Measurements from ENCODE around the gene C19orf47. TPM values are rescaled to one million over a fixed set of nuclear protein-coding genes. Genes with fewer than 3 reads are reported as not detected.
A peak's percentile ranks its signal among the peaks of the same experiment; 100 is the strongest.

The C19orf47 gene, protein sequence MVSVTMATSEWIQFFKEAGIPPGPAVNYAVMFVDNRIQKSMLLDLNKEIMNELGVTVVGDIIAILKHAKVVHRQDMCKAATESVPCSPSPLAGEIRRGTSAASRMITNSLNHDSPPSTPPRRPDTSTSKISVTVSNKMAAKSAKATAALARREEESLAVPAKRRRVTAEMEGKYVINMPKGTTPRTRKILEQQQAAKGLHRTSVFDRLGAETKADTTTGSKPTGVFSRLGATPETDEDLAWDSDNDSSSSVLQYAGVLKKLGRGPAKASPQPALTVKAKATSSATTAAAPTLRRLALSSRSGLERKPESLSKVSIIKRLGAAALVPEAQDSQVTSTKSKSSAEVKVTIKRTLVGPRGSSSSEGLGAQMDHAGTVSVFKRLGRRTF
- 7.3 TPM for total RNA-seq
- 13.9 TPM for polyA plus RNA-seq
- long read RNA-seq, donor 1, result 0 reads
- long read RNA-seq, donor 2, partial matches to known transcripts, result 0 of 2 reads
- long read RNA-seq, donor 2, other reads (novel, unspliced or antisense), result 0 of 2 reads
- long read RNA-seq, donor 3, partial matches to known transcripts, result 100 of 108 reads
- long read RNA-seq, donor 3, other reads (novel, unspliced or antisense), result 6 of 108 reads
- long read RNA-seq, donor 4, partial matches to known transcripts, result 0 of 1 reads
- long read RNA-seq, donor 4, other reads (novel, unspliced or antisense), result 0 of 1 reads
- long read RNA-seq, donor 5, partial matches to known transcripts, result 0 of 1 reads
- long read RNA-seq, donor 5, other reads (novel, unspliced or antisense), result 0 of 1 reads
- long read RNA-seq, donor 6, partial matches to known transcripts, result 87 of 87 reads
- long read RNA-seq, donor 6, other reads (novel, unspliced or antisense), result 0 of 87 reads
- long read RNA-seq, donor 7, result 0 reads
- long read RNA-seq, donor 8, partial matches to known transcripts, result 0 of 1 reads
- long read RNA-seq, donor 8, other reads (novel, unspliced or antisense), result 0 of 1 reads
- long read RNA-seq, donor 9, result 0 reads
- long read RNA-seq, donor 10, partial matches to known transcripts, result 82 of 83 reads
- long read RNA-seq, donor 10, other reads (novel, unspliced or antisense), result 0 of 83 reads

DNA sequence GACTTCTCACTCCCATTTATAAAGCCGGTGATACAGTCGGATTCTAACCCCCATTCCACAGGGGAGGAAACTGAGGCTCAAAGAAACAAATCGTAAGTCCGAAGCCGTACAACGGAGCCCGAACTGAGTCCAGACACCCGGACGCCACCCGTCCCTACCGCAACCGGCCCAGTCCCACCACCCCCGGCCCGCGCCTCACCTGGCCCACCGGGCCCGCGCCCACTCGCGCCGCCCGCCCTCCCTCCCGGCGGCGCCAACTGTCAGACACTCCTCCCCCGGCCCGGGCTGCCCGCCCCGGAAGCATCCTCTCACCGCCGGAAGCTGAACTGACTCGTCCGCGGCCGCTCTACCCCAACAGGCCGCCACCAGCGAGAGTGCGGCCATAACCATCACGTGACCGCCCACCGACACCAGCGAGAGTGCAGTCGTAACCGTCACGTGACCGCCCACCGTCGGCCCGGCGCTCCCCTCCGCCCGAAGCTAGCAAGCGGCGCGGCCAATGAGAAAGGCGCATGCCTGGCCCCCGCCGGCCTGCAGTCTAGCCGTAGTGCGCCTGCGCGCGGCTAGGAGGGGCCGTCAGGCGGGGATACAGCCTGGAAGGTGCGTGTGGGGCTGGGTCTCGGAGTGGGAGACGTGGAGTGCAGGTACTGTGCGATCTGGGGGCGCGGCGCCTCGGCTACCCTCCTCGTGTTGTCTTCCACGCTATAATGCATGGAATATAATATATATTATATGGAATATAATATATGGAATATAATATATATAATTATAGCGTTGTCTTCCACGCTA lies at the start of gene C19orf47, which contains the start of gene PLD3:
C19orf47 (minus strand) TSS at position 273 of the 789 bp plus-strand sequence. CDS start 6,540 bp downstream, outside the sequence.
PLD3 (plus strand) TSS at position 571 of the 789 bp plus-strand sequence. CDS start 17,789 bp downstream, outside the sequence.
- H3K27me3 ChIP-seq (ENCODE audit: control insufficient read depth in 2 of 2, insufficient read depth in 1 of 2, low read length in 1 of 2), result no peaks in the 10 kb centered on the region
- peak within 1 kb of the TSS; percentile 66 to 76 for H3K4me3 ChIP-seq (ENCODE audit: low read length in 2 of 2)
- WGBS, result under 1% methylated on average over 77 of the region's 77 CpGs
- peaks cover 7 to 13% of the 10 kb centered on the region in 2 donors for H3K4me1 ChIP-seq (ENCODE audit: control insufficient read depth in 2 of 2, insufficient read depth in 2 of 2, low read length in 2 of 2)
- H3K9me3 ChIP-seq (ENCODE audit: control insufficient read depth in 2 of 2, insufficient read depth in 1 of 2, low read length in 1 of 2), result no peaks in the 10 kb centered on the region
- peak; percentile 91 to 99 (median 97) for DNase-seq (ENCODE audit: low read depth in 6 of 9, low spot score in 9 of 9)
- H3K27ac ChIP-seq (ENCODE audit: low read depth in 1 of 2, low read length in 1 of 2), result peak within 1 kb of the TSS; percentile 82
- H3K36me3 ChIP-seq (ENCODE audit: control insufficient read depth in 2 of 2, insufficient read depth in 2 of 2, low read length in 1 of 2), result peaks cover 0 to 3% of the 10 kb centered on the region in 2 donors

- no peak overlapping the region for H3K27ac ChIP-seq (ENCODE audit: low read depth in 1 of 2, low read length in 1 of 2)
- no peak overlapping the region for H3K4me3 ChIP-seq (ENCODE audit: low read length in 2 of 2)
- WGBS, result 97% methylated on average over 22 of the region's 22 CpGs
- no peaks in the 10 kb centered on the region for H3K9me3 ChIP-seq (ENCODE audit: control insufficient read depth in 2 of 2, insufficient read depth in 1 of 2, low read length in 1 of 2)
- DNase-seq (ENCODE audit: low read depth in 6 of 9, low spot score in 9 of 9), result no peak
- H3K36me3 ChIP-seq (ENCODE audit: control insufficient read depth in 2 of 2, insufficient read depth in 2 of 2, low read length in 1 of 2), result no peaks in the 10 kb centered on the region
- H3K27me3 ChIP-seq (ENCODE audit: control insufficient read depth in 2 of 2, insufficient read depth in 1 of 2, low read length in 1 of 2), result peaks cover 3 to 15% of the 10 kb centered on the region in 2 donors
- H3K4me1 ChIP-seq (ENCODE audit: control insufficient read depth in 2 of 2, insufficient read depth in 2 of 2, low read length in 2 of 2), result peaks cover 0 to 7% of the 10 kb centered on the region in 2 donors
These were observed 49.3 kb upstream of the C19orf47 start for GRCh38 chr19:40397568-40397906.

GRCh38 chr19:40396886-40397567 lies 48.8 kb upstream of the C19orf47 start:
- Histone ChIP-seq H3K27ac (ENCODE audit: low read depth in 1 of 2, low read length in 1 of 2) (no peak overlapping the region), H3K27me3 (ENCODE audit: control insufficient read depth in 2 of 2, insufficient read depth in 1 of 2, low read length in 1 of 2) (peaks cover 3 to 15% of the 10 kb centered on the region in 2 donors), H3K4me1 (ENCODE audit: control insufficient read depth in 2 of 2, insufficient read depth in 2 of 2, low read length in 2 of 2) (peaks cover 0 to 7% of the 10 kb centered on the region in 2 donors), H3K36me3 (ENCODE audit: control insufficient read depth in 2 of 2, insufficient read depth in 2 of 2, low read length in 1 of 2) (no peaks in the 10 kb centered on the region), H3K4me3 (ENCODE audit: low read length in 2 of 2) (no peak overlapping the region), H3K9me3 (ENCODE audit: control insufficient read depth in 2 of 2, insufficient read depth in 1 of 2, low read length in 1 of 2) (no peaks in the 10 kb centered on the region)
- 93% methylated on average over 20 of the region's 20 CpGs for WGBS
- no peak for DNase-seq (ENCODE audit: low read depth in 6 of 9, low spot score in 9 of 9)

DNA sequence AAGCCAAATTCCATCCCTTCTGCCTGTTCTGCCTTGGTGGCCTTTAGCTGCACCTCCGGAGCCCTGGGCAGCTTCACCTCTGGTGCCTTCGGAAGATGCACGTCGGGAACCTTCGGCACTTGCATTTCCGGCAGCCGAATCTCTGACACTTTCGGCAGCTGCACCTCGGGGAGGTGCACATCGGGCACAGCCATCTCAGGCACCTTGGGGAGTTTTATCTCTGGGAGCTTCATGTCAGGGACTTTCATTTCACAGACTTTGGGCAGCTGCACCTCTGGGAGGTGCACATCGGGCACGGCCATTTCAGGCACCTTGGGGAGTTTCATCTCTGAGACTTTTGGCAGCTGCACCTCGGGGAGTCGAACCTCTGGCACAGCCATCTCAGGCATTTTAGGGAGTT lies 47.8 kb upstream of the C19orf47 start:
- Histone ChIP-seq H3K27me3 (ENCODE audit: control insufficient read depth in 2 of 2, insufficient read depth in 1 of 2, low read length in 1 of 2) (peaks cover 3 to 15% of the 10 kb centered on the region in 2 donors), H3K4me1 (ENCODE audit: control insufficient read depth in 2 of 2, insufficient read depth in 2 of 2, low read length in 2 of 2) (peaks cover 0 to 7% of the 10 kb centered on the region in 2 donors), H3K4me3 (ENCODE audit: low read length in 2 of 2) (no peak overlapping the region), H3K9me3 (ENCODE audit: control insufficient read depth in 2 of 2, insufficient read depth in 1 of 2, low read length in 1 of 2) (no peaks in the 10 kb centered on the region), H3K36me3 (ENCODE audit: control insufficient read depth in 2 of 2, insufficient read depth in 2 of 2, low read length in 1 of 2) (no peaks in the 10 kb centered on the region), H3K27ac (ENCODE audit: low read depth in 1 of 2, low read length in 1 of 2) (no peak overlapping the region)
- 96% methylated on average over 14 of the region's 14 CpGs for WGBS
- no peak for DNase-seq (ENCODE audit: low read depth in 6 of 9, low spot score in 9 of 9)

- H3K27me3 ChIP-seq (ENCODE audit: control insufficient read depth in 2 of 2, insufficient read depth in 1 of 2, low read length in 1 of 2), result peaks cover 3 to 15% of the 10 kb centered on the region in 2 donors
- H3K4me3 ChIP-seq (ENCODE audit: low read length in 2 of 2), result no peak overlapping the region
- H3K4me1 ChIP-seq (ENCODE audit: control insufficient read depth in 2 of 2, insufficient read depth in 2 of 2, low read length in 2 of 2), result peaks cover 0 to 7% of the 10 kb centered on the region in 2 donors
- no peak for DNase-seq (ENCODE audit: low read depth in 6 of 9, low spot score in 9 of 9)
- H3K36me3 ChIP-seq (ENCODE audit: control insufficient read depth in 2 of 2, insufficient read depth in 2 of 2, low read length in 1 of 2), result no peaks in the 10 kb centered on the region
- H3K9me3 ChIP-seq (ENCODE audit: control insufficient read depth in 2 of 2, insufficient read depth in 1 of 2, low read length in 1 of 2), result no peaks in the 10 kb centered on the region
- WGBS, result 84% methylated on average over 13 of the region's 13 CpGs
- no peak overlapping the region for H3K27ac ChIP-seq (ENCODE audit: low read depth in 1 of 2, low read length in 1 of 2)
These were observed 46.6 kb upstream of the C19orf47 start for GRCh38 chr19:40394816-40395210.

DNA sequence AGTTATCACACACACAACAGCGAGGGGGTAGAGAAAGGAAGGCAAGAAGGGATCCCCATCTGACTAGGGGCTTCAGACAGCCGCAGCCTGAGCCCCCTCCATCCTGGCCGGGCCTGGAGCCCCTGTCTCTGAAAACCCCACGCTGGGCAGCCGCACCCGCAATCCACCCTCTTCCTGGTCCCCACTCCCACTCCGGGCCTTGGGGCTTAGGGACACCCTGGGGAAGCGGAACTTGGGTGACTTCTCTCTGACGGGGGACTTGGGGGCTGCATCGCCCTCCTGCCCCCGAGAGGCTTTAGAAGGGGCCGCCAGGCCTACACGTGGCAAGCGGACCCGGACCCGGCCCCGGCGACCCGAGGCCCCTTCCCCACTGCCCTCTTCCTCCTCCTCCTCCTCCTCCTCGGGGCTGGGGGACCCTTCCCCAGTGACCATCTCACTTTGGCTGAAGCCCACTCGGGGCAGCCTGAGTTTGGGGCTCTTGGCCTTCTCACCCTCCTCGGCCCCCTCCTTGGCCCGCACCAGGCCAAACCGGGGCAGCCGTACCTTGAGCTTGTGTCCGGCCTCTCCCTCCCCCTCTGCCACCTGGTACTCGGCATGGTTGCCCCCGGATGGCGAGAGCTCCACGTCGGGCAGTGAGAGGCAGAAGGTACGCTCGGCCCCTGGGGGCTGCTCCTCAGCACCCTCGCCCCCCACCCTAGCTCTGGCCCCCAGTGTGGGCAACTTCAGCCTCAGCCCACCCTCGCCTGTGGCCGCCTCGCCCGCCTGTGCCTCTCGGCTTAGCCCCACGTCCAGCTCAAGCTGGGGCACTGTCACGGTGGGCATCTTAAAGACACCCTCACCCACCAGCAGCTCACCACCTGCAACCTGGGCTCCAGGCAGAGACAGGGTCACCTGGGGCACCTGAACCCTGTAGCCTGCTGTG lies 46.0 kb upstream of the C19orf47 start:
- Histone ChIP-seq H3K27ac (ENCODE audit: low read depth in 1 of 2, low read length in 1 of 2) (no peak overlapping the region), H3K27me3 (ENCODE audit: control insufficient read depth in 2 of 2, insufficient read depth in 1 of 2, low read length in 1 of 2) (peaks cover 3 to 14% of the 10 kb centered on the region in 2 donors), H3K4me3 (ENCODE audit: low read length in 2 of 2) (no peak overlapping the region), H3K4me1 (ENCODE audit: control insufficient read depth in 2 of 2, insufficient read depth in 2 of 2, low read length in 2 of 2) (peaks cover 0 to 7% of the 10 kb centered on the region in 2 donors), H3K36me3 (ENCODE audit: control insufficient read depth in 2 of 2, insufficient read depth in 2 of 2, low read length in 1 of 2) (no peaks in the 10 kb centered on the region), H3K9me3 (ENCODE audit: control insufficient read depth in 2 of 2, insufficient read depth in 1 of 2, low read length in 1 of 2) (no peaks in the 10 kb centered on the region)
- 97% methylated on average over 41 of the region's 41 CpGs for WGBS
- DNase-seq (ENCODE audit: low read depth in 6 of 9, low spot score in 9 of 9), result no peak

DNA sequence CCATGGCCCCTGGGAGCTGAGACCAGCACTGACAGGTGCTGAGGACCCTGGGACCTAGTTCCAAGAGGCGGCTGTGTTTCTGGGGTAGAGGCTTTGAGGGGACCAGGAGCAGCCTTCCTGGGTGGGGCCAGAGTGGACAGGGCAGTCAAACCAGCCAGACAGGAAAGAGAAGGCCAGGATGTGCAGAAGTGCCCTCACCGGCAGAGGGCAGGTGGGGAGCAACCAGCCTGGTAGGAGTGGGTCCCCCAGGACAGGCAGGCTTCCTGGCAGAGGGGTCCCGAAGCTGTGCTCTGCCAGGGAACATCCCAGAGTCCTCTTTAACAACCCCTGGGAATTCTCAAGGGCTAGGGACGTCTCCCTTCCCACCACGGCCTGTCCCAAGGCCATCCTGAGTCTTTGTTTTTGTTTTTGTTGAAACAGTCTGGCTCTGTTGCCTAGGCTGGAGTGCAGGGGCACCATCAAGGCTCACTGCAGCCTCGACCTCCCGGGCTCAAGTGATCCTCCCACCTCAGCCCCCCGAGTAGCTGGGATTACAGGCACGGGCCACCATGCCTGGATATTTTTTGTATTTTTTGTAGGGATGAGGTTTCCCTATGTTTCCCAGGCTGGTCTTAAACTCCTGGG lies 44.8 kb upstream of the C19orf47 start:
- Histone ChIP-seq H3K9me3 (ENCODE audit: control insufficient read depth in 2 of 2, insufficient read depth in 1 of 2, low read length in 1 of 2) (no peaks in the 10 kb centered on the region), H3K36me3 (ENCODE audit: control insufficient read depth in 2 of 2, insufficient read depth in 2 of 2, low read length in 1 of 2) (no peaks in the 10 kb centered on the region), H3K4me1 (ENCODE audit: control insufficient read depth in 2 of 2, insufficient read depth in 2 of 2, low read length in 2 of 2) (no peaks in the 10 kb centered on the region), H3K27me3 (ENCODE audit: control insufficient read depth in 2 of 2, insufficient read depth in 1 of 2, low read length in 1 of 2) (peaks cover 0 to 4% of the 10 kb centered on the region in 2 donors), H3K27ac (ENCODE audit: low read depth in 1 of 2, low read length in 1 of 2) (no peak overlapping the region), H3K4me3 (ENCODE audit: low read length in 2 of 2) (no peak overlapping the region)
- WGBS, result 89% methylated on average over 9 of the region's 9 CpGs
- no peak for DNase-seq (ENCODE audit: low read depth in 6 of 9, low spot score in 9 of 9)

Data from thymus (tissue), 14 donors.